Mucosa of rectum (tissue), 2 donors: ENCODE measurements around the gene ESPNL.

Experiments
- H3K27ac ChIP-seq, 2 donors: one replicate each; pipeline ENCODE4 v1.7.0; 2013; ENCODE audit warnings: inconsistent platforms in 2 of 2, low read depth in 2 of 2, low read length in 2 of 2
- H3K27me3 ChIP-seq, 2 donors: one replicate each; pipeline ENCODE4 v1.7.0; 2013; ENCODE audit warnings: low read length in 2 of 2; ENCODE audit not compliant: control insufficient read depth in 2 of 2, insufficient read depth in 2 of 2
- H3K36me3 ChIP-seq, 2 donors: one replicate each; pipeline ENCODE4 v1.7.0; 2013; ENCODE audit warnings: low read length in 2 of 2; ENCODE audit not compliant: control insufficient read depth in 2 of 2, insufficient read depth in 2 of 2
- H3K4me1 ChIP-seq, 2 donors: one replicate each; pipeline ENCODE4 v1.7.0; 2013; ENCODE audit warnings: low read length in 2 of 2, mild to moderate bottlenecking in 1 of 2; ENCODE audit not compliant: control insufficient read depth in 2 of 2, insufficient read depth in 2 of 2
- H3K4me3 ChIP-seq, 2 donors: one replicate each; pipeline ENCODE4 v1.7.0; 2013; ENCODE audit warnings: low read length in 2 of 2
- H3K9ac ChIP-seq, 2 donors: one replicate each; pipeline ENCODE4 v1.7.0; 2013; ENCODE audit warnings: low read length in 2 of 2, low read depth in 1 of 2, mild to moderate bottlenecking in 1 of 2
- H3K9me3 ChIP-seq, 2 donors: one replicate each; pipeline ENCODE4 v1.7.0; 2013; ENCODE audit warnings: low read length in 2 of 2; ENCODE audit not compliant: control insufficient read depth in 2 of 2
- donor health status: healthy.
- donor health status: Normal muscosa, but diverticular disease.

The ESPNL gene

DNA sequence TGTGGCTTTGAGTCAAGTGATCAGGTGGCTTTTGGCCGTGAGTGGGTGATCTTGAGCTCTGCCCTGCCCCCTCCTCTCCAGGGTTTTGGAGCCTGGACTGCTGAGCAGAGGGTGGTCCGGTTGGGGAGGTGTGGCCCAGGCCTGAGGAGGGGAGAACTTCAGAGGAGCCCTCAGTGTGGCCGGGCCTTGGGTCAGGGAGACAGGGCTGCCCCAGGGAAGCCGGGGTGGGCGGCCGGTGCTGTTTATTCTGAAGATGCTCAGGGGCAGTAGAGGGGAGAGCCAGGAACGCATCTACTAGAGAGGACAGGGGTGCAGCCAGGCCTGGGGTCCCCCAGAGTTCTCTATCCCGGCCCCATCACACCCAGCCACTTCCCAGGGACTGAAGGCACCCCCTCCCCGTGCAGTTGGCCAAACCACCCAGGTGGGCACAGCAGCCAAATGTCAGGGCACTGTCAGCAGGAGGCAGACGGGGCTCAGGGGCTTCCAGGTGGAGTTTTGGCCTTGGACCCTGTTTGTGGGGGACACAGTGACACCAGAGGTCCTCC lies 59.6 kb downstream of the ESPNL start:
- Histone ChIP-seq H3K9me3 (no peaks in the 10 kb centered on the region), H3K9ac (no peak overlapping the region), H3K4me1 (peaks cover 3 to 8% of the 10 kb centered on the region in 2 donors), H3K36me3 (no peaks in the 10 kb centered on the region), H3K27ac (no peak overlapping the region), H3K27me3 (peaks cover 7 to 19% of the 10 kb centered on the region in 2 donors), H3K4me3 (no peak overlapping the region)

DNA sequence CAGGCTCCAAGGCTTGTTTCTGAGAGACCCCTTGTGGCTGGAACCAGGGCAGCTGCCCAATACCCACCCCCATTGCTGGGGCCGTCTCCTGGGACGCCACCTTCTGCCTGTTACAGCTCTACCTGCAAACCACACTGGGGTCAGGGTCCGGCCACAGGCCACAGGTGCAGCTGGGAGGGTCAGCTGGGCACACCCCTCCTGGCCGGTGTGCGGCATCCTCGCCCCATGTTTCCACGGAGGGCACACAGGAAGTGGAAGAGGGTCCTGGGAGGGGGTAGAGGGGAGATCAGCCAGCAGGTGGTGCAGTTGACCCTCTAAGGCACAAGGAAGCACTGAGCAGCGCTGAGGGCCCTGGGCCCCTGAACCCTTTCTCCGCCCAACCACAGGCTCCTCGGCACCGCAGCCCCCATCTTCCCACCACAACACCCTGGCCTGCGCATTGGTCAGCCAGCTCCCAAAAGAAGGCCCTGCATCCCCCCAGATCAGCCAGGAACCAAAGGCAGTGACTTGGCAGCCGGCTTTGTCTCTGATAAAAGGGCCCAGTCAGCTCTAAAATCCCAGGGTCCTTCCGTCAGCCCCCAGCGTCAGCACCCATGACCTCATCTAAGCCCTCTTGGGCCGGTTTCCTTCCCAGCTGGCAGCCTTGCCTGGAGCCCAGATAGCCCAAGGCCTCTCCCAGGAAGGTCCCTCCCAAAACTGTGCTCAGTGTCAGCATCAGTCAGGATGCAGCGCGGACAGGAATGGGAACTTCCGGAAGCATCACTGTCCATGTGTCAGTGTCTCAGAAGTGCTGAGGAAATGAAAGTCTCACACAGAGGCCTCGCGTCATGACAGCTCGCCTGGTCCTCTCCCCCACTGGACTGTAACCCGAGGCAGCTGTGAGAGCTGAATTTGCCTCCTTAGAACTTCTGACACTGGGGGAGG lies 60.3 kb downstream of the ESPNL start:
- Histone ChIP-seq H3K4me1 (peaks cover 3 to 8% of the 10 kb centered on the region in 2 donors), H3K27ac (no peak overlapping the region), H3K9me3 (no peaks in the 10 kb centered on the region), H3K27me3 (peaks cover 7 to 19% of the 10 kb centered on the region in 2 donors), H3K36me3 (no peaks in the 10 kb centered on the region), H3K9ac (no peak overlapping the region), H3K4me3 (no peak overlapping the region)

DNA sequence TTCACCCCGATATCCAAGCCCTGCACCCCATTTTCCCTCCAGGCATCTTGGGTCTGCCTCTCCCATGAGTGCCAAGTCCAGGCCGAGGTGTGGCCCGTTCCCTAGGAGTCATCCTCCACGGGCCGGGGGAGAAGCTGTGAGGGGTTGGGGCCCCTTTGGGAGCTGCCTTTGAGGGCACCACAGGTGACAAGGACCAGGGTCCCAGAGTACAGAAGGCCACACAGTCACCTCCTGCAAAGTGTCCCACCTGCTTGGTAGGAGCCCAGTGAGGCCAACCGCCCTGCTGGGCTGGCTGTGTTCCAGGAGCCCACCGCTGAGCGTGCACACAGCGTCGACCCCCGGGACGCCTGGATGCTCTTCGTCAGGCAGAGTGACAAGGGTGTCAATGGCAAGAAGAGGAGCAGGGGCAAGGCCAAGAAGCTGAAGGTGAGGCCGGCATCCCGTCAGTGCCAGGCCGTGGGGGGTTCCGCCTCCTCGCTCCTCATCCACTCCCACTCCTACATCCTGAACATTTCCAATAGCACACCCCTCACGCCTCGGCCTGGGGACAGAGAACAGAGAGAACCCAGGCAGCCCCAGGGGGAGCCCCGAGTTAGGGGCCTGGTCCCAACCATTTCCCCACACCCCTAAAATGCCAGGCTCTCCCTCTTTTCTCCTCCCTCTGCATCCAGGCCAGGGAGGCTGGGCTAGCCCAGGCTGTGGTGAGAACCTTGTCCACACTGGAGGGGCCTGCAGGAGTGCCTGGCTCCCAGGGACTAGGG lies 61.3 kb downstream of the ESPNL start:
- Histone ChIP-seq H3K27me3 (peaks cover 7 to 19% of the 10 kb centered on the region in 2 donors), H3K27ac (no peak overlapping the region), H3K9me3 (no peaks in the 10 kb centered on the region), H3K9ac (no peak overlapping the region), H3K36me3 (no peaks in the 10 kb centered on the region), H3K4me1 (peaks cover 3 to 8% of the 10 kb centered on the region in 2 donors), H3K4me3 (no peak overlapping the region)

DNA sequence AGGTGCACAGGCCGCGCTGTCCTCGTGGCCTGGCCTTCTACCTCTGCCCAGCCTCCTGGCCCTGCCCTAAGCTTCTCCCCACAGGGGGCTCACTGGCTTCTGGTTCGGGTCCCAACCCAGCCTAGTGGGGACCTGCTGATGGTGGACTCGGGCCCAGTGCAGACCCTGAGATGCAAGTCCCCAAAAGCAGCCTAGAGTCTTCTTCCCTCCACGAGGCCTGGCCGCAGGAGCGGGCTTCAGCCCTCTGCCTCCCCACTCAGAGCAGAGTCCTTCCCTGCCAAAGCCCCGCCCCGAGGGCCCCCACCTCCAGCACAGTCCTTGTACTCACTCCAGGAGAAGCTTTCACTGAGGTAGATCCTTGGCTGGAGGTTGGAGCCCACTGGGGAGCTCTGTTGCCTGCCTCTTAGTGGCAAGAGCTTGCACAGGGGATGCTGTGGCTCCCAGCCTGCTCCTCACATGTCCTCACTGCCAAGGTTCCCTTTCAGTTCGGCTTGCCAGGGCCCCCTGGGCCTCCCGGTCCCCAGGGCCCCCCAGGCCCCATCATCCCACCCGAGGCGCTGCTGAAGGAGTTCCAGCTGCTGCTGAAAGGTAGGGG lies 62.2 kb downstream of the ESPNL start:
- H3K9me3 ChIP-seq = no peaks in the 10 kb centered on the region
- H3K27ac ChIP-seq = no peak overlapping the region
- H3K4me1 ChIP-seq = peaks cover 3 to 8% of the 10 kb centered on the region in 2 donors
- H3K4me3 ChIP-seq = no peak overlapping the region
- H3K27me3 ChIP-seq = peaks cover 7 to 19% of the 10 kb centered on the region in 2 donors
- H3K9ac ChIP-seq = no peak overlapping the region
- H3K36me3 ChIP-seq = no peaks in the 10 kb centered on the region

DNA sequence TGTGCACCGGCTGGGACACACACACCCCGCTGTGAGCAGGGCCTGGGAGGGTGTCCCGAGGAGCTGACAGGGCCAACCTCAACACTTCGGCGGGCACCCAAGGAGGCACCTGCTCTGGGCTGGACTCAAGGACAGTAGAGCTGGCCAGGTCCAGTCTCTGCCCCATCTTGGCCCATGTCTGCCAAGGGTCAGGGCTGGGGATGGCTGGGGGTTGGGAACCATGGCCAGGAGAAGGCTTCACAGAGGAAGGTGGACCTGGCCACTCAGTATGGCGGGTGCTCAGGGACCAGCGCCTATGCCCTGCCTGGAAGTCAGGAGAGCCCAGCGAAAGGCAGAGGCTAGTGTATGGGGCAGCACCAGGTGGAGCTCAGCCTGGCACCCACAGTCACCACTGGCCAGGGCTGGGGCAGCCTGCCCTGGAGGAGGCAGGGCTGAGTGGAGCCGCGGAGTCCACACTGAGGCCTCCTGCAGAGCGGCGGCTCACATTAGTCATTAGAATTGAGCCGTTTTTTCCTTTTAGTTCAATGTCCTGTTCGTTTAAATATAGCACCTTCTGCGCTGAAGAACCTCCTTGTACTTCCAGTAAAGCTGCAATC lies 62.8 kb downstream of the ESPNL start:
- Histone ChIP-seq H3K27ac (no peak overlapping the region), H3K36me3 (peaks cover 0 to 4% of the 10 kb centered on the region in 2 donors), H3K9me3 (no peaks in the 10 kb centered on the region), H3K4me1 (peaks cover 3 to 8% of the 10 kb centered on the region in 2 donors), H3K9ac (no peak overlapping the region), H3K4me3 (no peak overlapping the region), H3K27me3 (peaks cover 7 to 19% of the 10 kb centered on the region in 2 donors)

DNA sequence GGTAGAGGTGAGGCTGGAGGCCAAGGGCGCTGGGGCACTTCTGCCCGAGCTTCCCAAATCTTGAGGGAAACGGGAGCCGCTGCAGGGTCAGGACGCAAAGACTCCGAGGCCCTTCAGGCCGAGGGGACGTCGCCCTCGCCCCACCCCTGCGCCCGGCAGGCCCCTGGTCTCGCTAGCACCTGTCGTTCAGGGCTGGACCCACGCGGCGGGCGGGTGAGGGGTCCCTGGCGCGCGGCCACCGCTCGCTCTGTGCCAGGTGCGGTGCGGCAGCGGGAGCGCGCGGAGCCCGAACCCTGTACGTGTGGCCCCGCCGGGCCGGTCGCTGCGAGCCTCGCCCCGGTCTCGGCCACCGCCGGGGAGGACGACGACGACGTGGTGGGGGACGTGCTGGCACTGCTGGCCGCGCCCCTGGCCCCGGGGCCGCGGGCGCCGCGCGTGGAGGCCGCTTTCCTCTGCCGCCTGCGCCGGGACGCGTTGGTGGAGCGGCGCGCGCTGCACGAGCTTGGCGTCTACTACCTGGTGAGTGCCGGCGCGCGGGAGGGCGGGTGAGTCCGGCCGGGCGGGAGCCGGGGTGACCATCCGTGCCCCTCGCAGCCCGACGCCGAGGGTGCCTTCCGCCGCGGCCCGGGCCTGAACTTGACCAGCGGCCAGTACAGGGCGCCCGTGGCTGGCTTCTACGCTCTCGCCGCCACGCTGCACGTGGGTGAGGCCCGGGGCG lies 63.5 kb downstream of the ESPNL start:
- H3K4me3 ChIP-seq = no peak overlapping the region
- peaks cover 7 to 19% of the 10 kb centered on the region in 2 donors for H3K27me3 ChIP-seq
- peaks cover 1 to 5% of the 10 kb centered on the region in 2 donors for H3K36me3 ChIP-seq
- H3K9ac ChIP-seq = no peak overlapping the region
- H3K27ac ChIP-seq = no peak overlapping the region
- no peaks in the 10 kb centered on the region for H3K9me3 ChIP-seq
- peaks cover 0 to 2% of the 10 kb centered on the region in 2 donors for H3K4me1 ChIP-seq

DNA sequence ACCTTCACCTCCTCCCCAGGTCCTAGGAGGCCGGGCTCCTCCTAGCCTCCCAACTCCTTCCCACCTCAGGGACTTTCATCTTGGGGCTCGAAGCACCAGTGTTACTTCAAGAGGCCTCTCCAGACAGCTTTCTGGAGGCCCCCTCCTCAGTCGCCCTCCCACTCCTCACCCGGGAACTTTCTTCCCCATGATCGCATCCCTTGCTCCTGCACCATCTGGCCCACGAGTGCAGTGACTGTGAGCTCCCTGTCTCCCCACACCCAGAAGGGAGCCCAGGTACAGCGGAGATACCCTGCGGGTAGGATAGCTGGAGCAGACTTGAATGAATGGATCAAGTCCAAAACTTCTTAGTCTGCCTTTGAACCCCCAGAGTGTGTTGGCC lies 64.8 kb downstream of the ESPNL start:
- no peaks in the 10 kb centered on the region for H3K9me3 ChIP-seq
- peaks cover 11 to 15% of the 10 kb centered on the region in 2 donors for H3K36me3 ChIP-seq
- no peak overlapping the region for H3K9ac ChIP-seq
- no peak overlapping the region for H3K4me3 ChIP-seq
- peaks cover 4 to 11% of the 10 kb centered on the region in 2 donors for H3K27me3 ChIP-seq
- peaks cover 0 to 2% of the 10 kb centered on the region in 2 donors for H3K4me1 ChIP-seq
- H3K27ac ChIP-seq = no peak overlapping the region

DNA sequence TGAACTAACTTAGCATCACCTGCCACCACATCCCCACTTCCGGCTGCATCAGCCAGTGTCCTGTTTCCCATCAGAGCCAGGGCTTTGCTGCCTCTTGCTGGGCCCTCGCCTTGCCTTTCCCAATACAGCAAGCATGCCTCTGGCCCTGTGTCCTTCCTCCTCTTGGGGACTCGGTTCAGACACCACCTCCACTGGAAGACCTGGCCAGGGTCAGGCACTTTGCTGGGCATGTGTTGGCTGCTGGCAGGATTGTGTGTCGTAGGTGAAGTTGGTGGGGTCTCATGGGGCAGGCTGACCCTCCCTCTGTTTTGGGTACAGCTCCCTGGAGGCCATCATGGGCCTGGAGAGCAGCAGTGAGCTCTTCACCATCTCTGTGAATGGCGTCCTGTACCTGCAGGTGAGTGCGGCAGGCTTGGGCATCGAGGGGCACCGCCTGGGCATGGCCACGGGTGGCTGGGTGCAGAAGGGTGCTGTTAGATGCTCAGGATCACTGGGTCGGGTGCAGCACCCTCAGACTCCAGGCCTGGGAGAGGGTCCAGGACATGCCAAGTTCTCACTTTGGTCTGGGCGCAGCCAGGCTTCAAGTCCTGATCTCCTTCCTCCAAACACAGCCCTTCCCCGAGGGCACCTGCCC lies 65.3 kb downstream of the ESPNL start:
- Histone ChIP-seq H3K4me3 (no peak overlapping the region), H3K9me3 (no peaks in the 10 kb centered on the region), H3K4me1 (no peaks in the 10 kb centered on the region), H3K27me3 (peaks cover 2 to 8% of the 10 kb centered on the region in 2 donors), H3K27ac (no peak overlapping the region), H3K36me3 (peaks cover 12 to 19% of the 10 kb centered on the region in 2 donors), H3K9ac (no peak overlapping the region)
